Stimulated activated naive CD8-positive, alpha-beta T cell treated with anti-CD3 and anti-CD28 coated beads, Interleukin-15, amount 100 ng/mL, for 72 hours (primary cell): Measurements from ENCODE around the gene MLX.

ENCODE experiments used
- ATAC-seq: fragments of 150-1000 bp; cut with Tn5 transposase; 2 replicates; pipeline ENCODE4 v1.10.0; 2021; ENCODE audit warnings: mild to moderate bottlenecking, moderate library complexity
- DNase-seq, 2 donors: peaks; one replicate each; pipeline ENCODE4 v3.0.0; 2021 to 2022
- H3K27ac Mint-ChIP-seq, 2 donors: one replicate each; pipeline ENCODE4 v1.8.0; 2022; ENCODE audit warnings: mild to moderate bottlenecking in 2 of 2, mixed read lengths in 2 of 2, moderate library complexity in 2 of 2
- H3K27me3 Mint-ChIP-seq: one replicate; pipeline ENCODE4 v1.8.0; 2022; ENCODE audit warnings: mixed read lengths
- H3K4me1 Mint-ChIP-seq: one replicate; pipeline ENCODE4 v1.8.0; 2022; ENCODE audit warnings: mild to moderate bottlenecking, mixed read lengths
- H3K4me3 Mint-ChIP-seq, 2 donors: one replicate each; pipeline ENCODE4 v1.8.0; 2022; ENCODE audit warnings: mild to moderate bottlenecking in 2 of 2, mixed read lengths in 2 of 2, moderate library complexity in 1 of 2
- H3K9me3 Mint-ChIP-seq, 2 donors: one replicate each; pipeline ENCODE4 v1.8.0; 2022; ENCODE audit warnings: mixed read lengths in 2 of 2

The MLX gene

DNA sequence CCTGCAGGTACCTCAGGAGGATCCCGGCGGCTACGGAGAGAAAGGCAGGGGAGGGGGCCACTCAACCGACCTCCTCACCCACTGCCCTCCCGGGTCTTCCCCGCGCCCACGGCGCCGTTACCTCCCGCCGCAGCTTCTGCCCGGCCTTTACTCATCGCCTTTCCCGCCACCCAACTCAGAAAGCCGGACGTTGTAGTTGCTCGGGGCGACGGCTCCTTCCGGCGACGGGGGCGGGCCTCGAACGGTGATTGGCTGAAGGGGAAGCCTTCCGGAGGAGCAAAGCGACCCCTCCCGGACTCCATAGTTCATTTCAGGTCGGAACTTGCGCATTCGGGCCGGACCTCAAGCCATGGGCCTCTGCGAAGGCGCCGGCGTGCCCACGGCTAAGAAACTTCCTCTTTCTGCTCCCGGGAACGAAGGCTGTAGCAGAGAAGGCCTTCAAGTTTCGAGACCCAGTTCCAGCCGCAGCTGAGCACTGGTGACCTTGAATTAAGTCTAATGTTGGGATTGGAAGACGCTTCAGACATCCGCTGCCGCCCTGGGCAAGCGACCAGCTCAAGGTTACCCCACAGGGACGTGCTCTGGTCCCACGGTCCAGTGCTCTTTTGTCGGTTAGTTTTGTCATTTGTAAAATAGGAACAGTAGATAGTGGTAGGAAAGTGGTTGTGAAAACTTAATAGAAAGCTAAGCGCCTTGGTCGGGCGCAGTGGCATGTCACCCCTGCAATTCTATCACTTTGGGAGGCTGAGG lies 10.8 kb downstream of the MLX start, which contains the start of gene PSMC3IP:
Gene PSMC3IP, minus strand, starts transcription at position 198 of the 750 bp plus-strand sequence. Its CDS starts 43 bp downstream, at position 155.
- Mint-ChIP-seq H3K27me3 (no peaks in the 10 kb centered on the region), H3K9me3 (no peaks in the 10 kb centered on the region), H3K4me3 (peak within 1 kb of the TSS; percentile 98 to 100), H3K4me1 (peaks cover 53% of the 10 kb centered on the region), H3K27ac (peak within 1 kb of the TSS; percentile 97 to 99)
- DNase-seq (peak; percentile 90 to 94), ATAC-seq (peak; percentile 94)

DNA sequence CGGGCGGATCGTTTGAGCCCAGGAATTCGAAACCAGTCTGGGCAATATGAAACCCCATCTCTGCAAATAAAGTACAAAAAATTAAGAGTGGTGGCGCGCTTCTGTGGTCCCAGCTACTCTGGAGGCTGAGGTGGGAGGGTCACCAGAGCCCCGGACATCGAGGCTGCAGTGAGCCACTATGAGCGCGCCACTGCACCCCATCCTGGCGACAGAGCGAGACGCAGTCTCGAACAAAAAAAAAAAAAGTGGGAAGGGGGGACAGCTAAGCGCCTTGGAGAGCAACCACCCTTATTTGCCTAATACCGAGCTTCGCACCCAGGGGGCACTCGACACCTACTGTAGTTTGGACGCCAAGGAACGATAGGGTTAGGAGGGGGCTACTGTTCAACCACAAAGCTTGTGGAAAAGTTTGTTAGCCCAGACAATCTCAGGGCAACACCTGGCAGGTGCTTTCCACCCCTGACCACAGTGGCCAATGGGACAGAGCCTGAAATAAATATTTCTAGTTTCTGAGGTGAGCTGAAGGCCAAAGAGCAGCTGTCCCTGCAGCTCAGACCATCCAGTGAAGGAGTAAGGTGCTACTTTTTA lies 11.5 kb downstream of the MLX start:
- no peaks in the 10 kb centered on the region for H3K27me3 Mint-ChIP-seq
- H3K9me3 Mint-ChIP-seq, result no peaks in the 10 kb centered on the region
- ATAC-seq (peak; percentile 74), DNase-seq (peak; percentile 66 to 78)
- peak overlapping the region; percentile 98 to 100 for H3K4me3 Mint-ChIP-seq
- H3K27ac Mint-ChIP-seq, result peak overlapping the region; percentile 50 to 97
- peaks cover 46% of the 10 kb centered on the region for H3K4me1 Mint-ChIP-seq

DNA sequence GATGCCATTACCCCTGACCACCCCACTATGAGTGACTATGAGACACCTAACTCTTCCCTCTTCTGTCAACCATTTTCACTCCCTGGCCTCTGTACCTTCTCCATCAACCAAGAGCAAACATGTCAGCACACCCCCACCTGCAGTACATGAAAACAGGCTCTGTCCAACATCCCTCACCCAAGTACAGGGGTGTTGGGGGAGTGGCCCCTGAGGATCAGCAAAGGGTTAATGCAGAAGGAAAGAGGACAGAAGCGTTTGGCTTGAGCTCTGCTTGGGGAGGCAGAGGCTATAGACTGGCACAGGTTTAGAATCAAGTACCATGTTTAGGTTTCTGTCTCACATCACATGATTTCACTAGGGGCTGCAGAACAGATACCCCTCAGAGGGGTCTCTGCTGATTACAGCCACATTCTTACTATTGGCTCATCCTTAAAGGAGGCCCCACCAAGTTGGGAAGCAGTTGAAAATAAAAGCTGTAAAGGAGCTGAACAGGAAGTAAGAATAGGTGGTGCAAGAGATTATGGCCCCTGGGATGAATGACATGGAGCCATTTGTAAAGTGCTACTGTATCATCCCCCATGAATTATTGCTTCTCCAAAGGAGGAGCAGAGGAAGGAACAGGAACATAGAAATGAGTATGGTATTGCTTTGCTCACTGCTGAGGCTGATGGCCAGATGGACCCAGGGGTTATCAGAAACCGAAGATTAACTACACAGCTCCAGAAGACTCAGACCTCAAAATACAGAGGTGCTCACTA lies 13.1 kb downstream of the MLX start:
- Mint-ChIP-seq H3K4me1 (peaks cover 32% of the 10 kb centered on the region), H3K9me3 (no peaks in the 10 kb centered on the region), H3K27me3 (no peaks in the 10 kb centered on the region), H3K27ac (peak overlapping the region in 1 of 2 donors; percentile 2), H3K4me3 (peak overlapping the region in 1 of 2 donors; percentile 2)
- no peak for ATAC-seq
- DNase-seq, result no peak

DNA sequence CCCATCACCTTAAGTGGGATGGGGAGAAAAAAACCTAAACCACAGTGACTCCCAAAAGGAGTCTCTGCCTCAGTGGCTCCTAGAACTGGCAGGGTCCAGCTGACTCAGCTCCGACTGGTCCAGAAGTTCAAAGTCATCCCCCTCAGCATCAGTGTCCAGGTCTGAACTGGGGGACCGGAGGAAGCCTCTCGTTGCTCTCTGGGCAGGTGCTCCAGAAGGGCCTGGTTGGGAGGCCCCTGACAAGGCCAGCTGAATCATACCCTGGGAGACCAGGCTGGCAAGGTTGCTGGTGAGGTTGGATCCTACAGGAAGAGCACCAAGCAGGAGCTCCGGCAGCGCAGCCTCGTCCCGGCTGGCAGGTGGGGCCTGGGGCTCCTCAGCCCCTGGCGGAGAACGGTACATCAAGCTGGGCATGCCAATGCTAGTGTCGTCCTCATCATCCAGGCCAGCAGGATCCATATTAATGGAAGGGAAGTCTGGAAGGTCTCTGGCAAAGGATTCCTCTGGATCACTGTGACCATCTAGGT lies 14.9 kb downstream of the MLX start:
- Mint-ChIP-seq H3K4me3 (no peak overlapping the region), H3K27me3 (no peaks in the 10 kb centered on the region), H3K9me3 (no peaks in the 10 kb centered on the region), H3K27ac (no peak overlapping the region), H3K4me1 (peaks cover 19% of the 10 kb centered on the region)
- DNase-seq, result no peak
- ATAC-seq, result no peak

DNA sequence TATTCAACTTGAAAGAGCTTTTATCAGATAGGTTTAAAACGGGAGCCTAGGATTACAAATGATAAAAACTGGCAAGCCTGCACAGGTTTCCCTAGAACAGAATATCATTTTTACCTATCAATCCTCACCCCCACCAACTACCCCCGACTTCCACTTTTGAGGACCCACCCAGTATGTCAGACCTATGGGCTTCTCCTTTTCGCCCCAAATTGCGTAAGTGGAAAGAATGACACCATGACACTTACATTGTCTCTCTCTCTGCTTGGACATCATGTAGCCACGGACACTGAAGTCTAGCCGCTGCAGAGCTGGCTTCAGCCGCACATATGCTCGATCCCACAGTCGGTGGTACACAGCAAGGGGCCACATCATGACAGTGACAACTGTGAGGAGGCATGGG lies 18.0 kb downstream of the MLX start:
- no peaks in the 10 kb centered on the region for H3K27me3 Mint-ChIP-seq
- peak overlapping the region in 1 of 2 donors; percentile 50 for H3K27ac Mint-ChIP-seq
- H3K9me3 Mint-ChIP-seq, result no peaks in the 10 kb centered on the region
- H3K4me1 Mint-ChIP-seq, result peaks cover 8% of the 10 kb centered on the region
- DNase-seq (no peak), ATAC-seq (no peak)
- no peak overlapping the region for H3K4me3 Mint-ChIP-seq

DNA sequence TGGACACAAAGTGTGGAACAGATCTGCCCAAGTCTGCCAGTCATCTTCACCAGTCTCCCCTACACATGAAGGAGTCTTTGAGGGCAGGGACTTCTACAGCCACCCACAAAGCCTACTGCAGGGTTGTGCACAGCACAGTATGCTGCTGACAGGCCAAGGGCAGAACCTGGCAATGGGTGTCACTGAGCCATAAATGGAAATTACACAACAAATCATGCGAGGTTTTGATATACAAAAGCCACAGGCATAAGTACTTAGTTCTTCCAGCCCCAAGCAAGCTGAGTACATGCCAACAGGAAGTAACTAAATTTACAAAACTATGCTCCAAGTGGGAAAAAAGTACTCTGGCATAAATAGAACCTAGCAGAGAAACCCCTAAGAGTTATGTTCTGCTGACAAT lies 18.5 kb downstream of the MLX start:
- no peak overlapping the region for H3K27ac Mint-ChIP-seq

DNA sequence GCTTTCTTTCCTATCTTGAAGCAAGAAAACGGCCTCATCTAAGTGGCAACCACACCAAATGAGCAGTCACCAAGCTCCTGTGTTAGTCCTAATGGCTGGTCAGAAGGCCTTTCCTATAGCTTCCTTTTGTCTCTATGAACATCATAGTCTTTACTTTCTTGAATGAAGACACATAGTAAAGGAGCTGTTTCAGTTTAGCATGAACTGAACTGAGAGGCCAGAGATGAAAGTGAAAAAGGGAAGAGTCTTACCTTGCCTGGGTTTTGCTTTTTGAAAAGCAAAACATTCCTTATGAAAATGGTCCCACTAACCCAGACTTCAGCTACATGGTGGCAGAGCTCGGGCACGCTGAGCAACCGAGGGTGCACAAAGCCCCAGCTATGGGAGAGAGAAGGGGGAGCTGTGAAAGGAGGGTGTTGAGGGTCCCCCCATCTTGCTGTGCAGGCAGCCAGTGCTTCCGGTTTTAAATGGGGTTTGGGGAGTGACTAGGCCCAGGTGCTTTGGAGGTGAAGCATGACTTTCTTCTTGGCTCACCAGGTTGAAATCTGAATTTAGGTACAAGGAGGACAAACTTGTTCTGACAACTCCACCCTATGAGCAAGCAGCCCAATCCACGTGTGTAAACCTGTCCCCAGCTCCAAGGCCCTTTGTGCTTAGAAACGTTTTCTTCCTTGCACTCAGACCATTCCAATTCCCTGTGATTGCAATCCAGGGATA lies 19.8 kb downstream of the MLX start:
- no peaks in the 10 kb centered on the region for H3K27me3 Mint-ChIP-seq
- no peak for ATAC-seq
- no peak for DNase-seq
- H3K27ac Mint-ChIP-seq, result peak overlapping the region in 1 of 2 donors; percentile 93
- no peak overlapping the region for H3K4me3 Mint-ChIP-seq
- peaks cover 8% of the 10 kb centered on the region for H3K4me1 Mint-ChIP-seq
- no peaks in the 10 kb centered on the region for H3K9me3 Mint-ChIP-seq

More for the DNA sequence above, 18.5 kb downstream of the MLX start:
- Mint-ChIP-seq H3K4me3 (no peak overlapping the region), H3K9me3 (no peaks in the 10 kb centered on the region), H3K27me3 (no peaks in the 10 kb centered on the region), H3K4me1 (peaks cover 8% of the 10 kb centered on the region)
- ATAC-seq (no peak), DNase-seq (no peak)

DNA sequence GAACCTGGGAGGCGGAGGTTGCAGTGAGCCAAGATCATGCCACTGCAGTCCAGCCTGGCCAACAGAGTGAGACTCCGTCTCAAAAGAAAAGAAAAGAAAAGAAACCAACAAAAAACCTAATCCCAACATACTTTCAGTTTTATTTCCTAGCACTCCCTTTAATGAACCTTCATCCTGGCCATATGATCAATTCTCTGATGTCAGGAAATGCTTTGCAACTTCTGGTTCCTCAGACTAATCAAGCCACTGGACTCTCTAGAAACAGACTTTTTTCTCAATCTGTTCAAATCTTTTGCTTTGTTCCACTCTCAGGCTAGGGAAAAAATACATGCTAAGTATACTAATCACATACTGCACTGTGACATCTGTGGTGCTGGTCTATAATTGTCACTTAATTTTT lies 24.0 kb downstream of the MLX start:
- ATAC-seq (no peak), DNase-seq (no peak)
- Mint-ChIP-seq H3K27me3 (no peaks in the 10 kb centered on the region), H3K27ac (peak overlapping the region in 1 of 2 donors; percentile 56), H3K9me3 (no peaks in the 10 kb centered on the region), H3K4me1 (peaks cover 8% of the 10 kb centered on the region), H3K4me3 (no peak overlapping the region)

DNA sequence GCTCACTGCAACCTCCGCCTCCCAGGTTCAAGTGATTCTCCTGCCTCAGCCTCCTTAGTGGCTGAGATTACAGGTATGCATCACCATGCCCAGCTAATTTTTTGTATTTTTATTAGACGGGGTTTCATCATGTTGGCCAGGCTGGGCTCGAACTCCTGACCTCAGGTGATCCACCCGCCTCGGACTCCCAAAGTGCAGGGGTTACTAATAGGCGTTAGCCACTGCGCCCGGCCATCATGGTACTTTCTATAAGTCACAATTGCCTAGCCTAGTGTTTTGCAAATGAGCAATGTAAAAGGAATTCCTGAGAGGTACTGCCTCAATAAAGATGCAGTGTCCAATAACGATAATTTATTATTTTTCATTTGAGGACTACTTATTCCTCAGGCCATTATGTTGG lies 24.5 kb downstream of the MLX start:
- Mint-ChIP-seq H3K27me3 (no peaks in the 10 kb centered on the region), H3K9me3 (no peaks in the 10 kb centered on the region), H3K4me3 (no peak overlapping the region), H3K27ac (no peak overlapping the region), H3K4me1 (peaks cover 7% of the 10 kb centered on the region)
- DNase-seq (no peak), ATAC-seq (no peak)

DNA sequence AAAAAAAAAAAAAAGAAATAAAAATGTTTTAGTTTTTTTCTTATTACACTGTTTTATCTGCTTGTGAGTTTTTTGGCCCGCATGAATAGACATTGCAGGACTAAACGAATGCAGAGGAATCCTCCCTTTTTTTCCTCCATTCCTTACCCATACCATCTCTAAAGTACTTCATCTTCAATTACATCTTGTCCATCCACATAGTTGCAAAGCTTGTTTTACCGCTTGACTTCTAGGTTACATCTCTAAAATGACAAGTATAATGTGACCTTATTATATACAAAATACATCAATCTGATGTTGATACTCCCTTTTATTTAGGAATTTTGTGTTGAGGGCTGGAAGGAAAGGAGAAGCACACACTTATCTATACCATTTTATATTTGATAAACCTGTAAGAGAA lies 29.5 kb downstream of the MLX start:
- no peak overlapping the region for H3K4me3 Mint-ChIP-seq
- H3K9me3 Mint-ChIP-seq, result no peaks in the 10 kb centered on the region
- H3K4me1 Mint-ChIP-seq, result peaks cover 18% of the 10 kb centered on the region
- no peak for DNase-seq
- no peak for ATAC-seq
- no peak overlapping the region for H3K27ac Mint-ChIP-seq
- H3K27me3 Mint-ChIP-seq, result no peaks in the 10 kb centered on the region

DNA sequence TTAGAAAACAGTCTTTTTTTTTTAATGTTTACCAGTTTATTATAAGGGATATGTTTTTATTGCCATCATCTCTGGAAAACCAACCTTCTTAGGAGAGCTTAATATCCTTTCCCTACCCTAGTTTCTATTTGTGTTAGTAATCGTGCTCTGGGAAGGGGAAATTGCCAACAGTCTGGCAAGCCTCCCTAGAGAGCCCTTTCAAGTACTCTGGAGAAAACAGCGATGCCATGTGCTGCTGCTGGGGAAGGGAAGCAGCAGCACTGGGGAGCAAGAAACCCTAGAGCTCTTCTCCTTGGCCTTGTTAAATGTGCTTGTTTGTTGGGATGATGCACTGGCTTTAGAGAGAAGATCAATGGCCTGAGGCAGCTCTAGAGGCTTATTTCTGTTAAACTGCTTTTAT lies 32.0 kb downstream of the MLX start:
- ATAC-seq (no peak), DNase-seq (no peak)
- Mint-ChIP-seq H3K27me3 (no peaks in the 10 kb centered on the region), H3K4me1 (peaks cover 27% of the 10 kb centered on the region), H3K27ac (peak overlapping the region in 1 of 2 donors; percentile 5), H3K9me3 (no peaks in the 10 kb centered on the region), H3K4me3 (no peak overlapping the region)

DNA sequence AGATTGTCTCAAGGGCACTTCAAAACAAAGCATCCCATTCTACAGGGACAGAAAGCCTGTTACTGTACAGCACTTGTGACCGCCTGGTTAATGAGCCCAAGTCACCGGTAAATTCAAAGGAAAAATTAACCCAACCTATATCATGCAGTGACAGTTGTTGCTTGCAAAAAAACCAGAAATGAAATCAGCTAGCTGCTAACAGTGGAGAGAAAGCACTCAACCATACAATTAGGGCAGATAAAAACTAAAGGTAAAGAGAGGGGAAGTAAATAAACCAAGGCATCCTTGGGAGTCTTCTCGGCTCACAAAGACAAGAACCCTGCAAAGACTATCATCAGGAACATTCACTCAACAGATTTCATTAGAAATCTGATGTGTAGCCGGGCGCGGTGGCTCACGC lies 36.4 kb downstream of the MLX start:
- Mint-ChIP-seq H3K27ac (peak overlapping the region in 1 of 2 donors; percentile 3), H3K9me3 (no peaks in the 10 kb centered on the region), H3K4me1 (peaks cover 65% of the 10 kb centered on the region), H3K27me3 (no peaks in the 10 kb centered on the region), H3K4me3 (no peak overlapping the region)
- ATAC-seq, result no peak
- DNase-seq, result no peak

DNA sequence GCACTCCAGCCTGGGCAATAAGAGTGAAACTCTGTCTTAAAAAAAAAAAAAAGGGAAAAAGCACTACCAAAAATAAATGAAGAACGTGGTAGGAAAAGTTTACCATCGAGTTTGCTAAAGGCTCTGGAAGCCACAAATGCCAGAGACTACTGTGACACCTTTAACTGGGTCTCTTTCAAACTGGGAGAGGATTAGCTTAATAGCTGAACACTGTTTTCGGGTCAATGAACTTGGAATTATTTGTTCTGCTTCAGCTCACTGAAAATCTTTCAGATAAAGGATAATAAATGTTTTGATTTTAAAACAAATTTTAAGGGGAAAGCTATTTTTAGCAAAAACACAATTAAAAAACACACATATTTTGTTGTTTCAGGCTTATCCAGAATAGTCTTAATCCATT lies 40.9 kb downstream of the MLX start:
- ATAC-seq (no peak), DNase-seq (no peak)
- Mint-ChIP-seq H3K27me3 (no peaks in the 10 kb centered on the region), H3K27ac (no peak overlapping the region), H3K4me3 (peak overlapping the region; percentile 95 to 99), H3K9me3 (no peaks in the 10 kb centered on the region), H3K4me1 (peaks cover 50% of the 10 kb centered on the region)

DNA sequence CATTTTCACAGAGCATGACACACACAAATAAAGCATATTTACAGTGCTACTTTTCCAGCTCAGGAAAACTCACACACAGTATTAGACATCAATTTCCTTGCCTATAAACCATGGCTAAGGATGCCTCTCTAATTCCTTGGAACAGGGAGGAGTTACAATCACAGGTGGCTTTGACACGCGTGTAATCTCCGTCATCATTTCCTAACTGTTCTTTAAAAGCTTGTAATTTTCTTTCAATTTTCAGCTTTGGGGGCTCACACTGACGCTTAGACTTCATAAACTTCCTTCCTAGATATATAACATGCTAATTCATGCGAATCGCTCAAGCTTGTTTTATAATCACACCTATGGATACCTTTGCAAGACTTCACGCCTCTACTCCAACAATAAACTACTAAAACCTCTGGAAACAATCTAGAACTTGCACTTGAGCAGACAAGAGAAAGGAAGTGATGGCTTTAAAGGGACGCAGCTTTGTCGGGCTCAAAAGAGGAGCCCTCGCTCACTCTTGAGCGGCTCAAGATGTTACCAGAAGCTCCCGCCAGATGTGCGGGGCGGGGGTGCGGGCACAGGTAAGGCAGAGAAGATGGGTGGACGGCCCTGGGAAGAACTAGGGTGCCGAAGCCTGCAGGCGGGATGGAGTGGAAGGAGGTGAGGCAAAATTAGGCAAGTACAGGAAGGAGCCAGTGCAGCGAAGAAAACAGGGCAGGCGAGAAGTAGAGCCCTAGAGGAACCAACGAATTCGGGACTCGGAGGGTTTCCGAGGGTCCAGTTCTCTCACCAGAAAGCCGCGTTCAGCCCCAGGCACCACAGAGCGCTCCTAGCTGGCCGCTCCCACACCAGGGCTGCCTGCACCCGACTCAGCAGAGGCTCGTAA lies 41.6 kb downstream of the MLX start:
- H3K4me1 Mint-ChIP-seq, result peaks cover 43% of the 10 kb centered on the region
- no peaks in the 10 kb centered on the region for H3K27me3 Mint-ChIP-seq
- peak in 1 of 2 donors; percentile 15 for DNase-seq

More for the DNA sequence above, 41.6 kb downstream of the MLX start:
- Mint-ChIP-seq H3K4me3 (peak overlapping the region; percentile 95 to 99), H3K9me3 (no peaks in the 10 kb centered on the region), H3K27ac (peak overlapping the region; percentile 95 to 98)
- peak; percentile 74 for ATAC-seq
